Stimulated activated CD4-positive, alpha-beta T cell treated with anti-CD3 and anti-CD28 coated beads, Interleukin-15, amount 100 ng/mL, for 1 hour (primary cell): ENCODE measurements around the gene PFKL.

ENCODE experiments used
- DNase-seq, 2 donors: peaks; one replicate each; pipeline ENCODE4 v3.0.0-alpha.2; 2020; ENCODE audit warnings: low read depth in 1 of 2, low spot score in 1 of 2

PFKL gene

GRCh38 chr21:44374601-44375280, 74.9 kb downstream of the PFKL start:
- no peak for DNase-seq

- DNase-seq = no peak
Observed at GRCh38 chr21:44375281-44375651, 75.4 kb downstream of the PFKL start.

- DNase-seq = no peak
Observed at GRCh38 chr21:44375761-44376241, 75.9 kb downstream of the PFKL start.

- no peak for DNase-seq
Observed at GRCh38 chr21:44376606-44377005, 76.8 kb downstream of the PFKL start.
